Right lobe of liver (tissue), 4 donors: Measurements from ENCODE around the gene ITSN1.

ENCODE experiments used
- CTCF ChIP-seq, 4 donors: fragments of 200-600 bp in 3 of 4; fragments of 450-650 bp in 1 of 4; IDR thresholded peaks; one replicate each; pipeline versions ENCODE4 v1.5.1 to v1.8.0; 2016 to 2022; ENCODE audit warnings: antibody characterized with exemption in 4 of 4, mild to moderate bottlenecking in 2 of 4
- POLR2A ChIP-seq: fragments of 450-650 bp; IDR thresholded peaks from one replicate; pipeline ENCODE4 v1.6.1; 2017; ENCODE audit warnings: antibody characterized with exemption, mild to moderate bottlenecking
- donor health status: DM: no; HTN: no; CAD: no.
- donor health status: DM: no; HTN: no; CAD: no.
- donor health status: DM: no; HTN: yes; CAD: no.

GRCh38 chr21:33924766-33925100, 282.4 kb downstream of the ITSN1 start:
- no peak for TF ChIP-seq CTCF (IDR thresholded peaks at IDR 0.05)
- TF ChIP-seq POLR2A, result no peak
